ENCODE measurements around the gene MT1G.

DNA sequence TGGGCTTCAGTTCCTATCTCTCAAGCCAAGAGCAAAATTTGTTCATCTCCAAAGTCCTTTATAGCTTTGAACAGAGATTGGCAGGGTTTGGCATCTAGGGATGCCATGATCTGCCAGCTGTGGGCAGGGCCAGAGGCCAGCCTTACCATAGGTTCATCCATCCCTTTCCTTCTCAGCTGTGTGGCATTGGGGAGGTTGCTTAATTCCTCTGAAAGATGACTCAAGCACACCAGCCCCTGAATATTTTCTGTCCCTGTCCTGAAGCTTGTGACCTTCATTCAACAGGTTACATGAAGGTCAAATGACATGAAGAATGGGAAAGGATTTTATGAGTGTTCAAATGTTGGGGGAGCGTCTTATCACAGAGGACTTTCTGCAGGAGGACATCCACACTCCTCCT lies 3.4 kb downstream of the MT1G start:
- TF ChIP-seq, protein P1, sequence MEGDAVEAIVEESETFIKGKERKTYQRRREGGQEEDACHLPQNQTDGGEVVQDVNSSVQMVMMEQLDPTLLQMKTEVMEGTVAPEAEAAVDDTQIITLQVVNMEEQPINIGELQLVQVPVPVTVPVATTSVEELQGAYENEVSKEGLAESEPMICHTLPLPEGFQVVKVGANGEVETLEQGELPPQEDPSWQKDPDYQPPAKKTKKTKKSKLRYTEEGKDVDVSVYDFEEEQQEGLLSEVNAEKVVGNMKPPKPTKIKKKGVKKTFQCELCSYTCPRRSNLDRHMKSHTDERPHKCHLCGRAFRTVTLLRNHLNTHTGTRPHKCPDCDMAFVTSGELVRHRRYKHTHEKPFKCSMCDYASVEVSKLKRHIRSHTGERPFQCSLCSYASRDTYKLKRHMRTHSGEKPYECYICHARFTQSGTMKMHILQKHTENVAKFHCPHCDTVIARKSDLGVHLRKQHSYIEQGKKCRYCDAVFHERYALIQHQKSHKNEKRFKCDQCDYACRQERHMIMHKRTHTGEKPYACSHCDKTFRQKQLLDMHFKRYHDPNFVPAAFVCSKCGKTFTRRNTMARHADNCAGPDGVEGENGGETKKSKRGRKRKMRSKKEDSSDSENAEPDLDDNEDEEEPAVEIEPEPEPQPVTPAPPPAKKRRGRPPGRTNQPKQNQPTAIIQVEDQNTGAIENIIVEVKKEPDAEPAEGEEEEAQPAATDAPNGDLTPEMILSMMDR (IDR thresholded peaks at IDR 0.05) = no peak
- no peak for TF ChIP-seq POLR2A (IDR thresholded peaks at IDR 0.05)

Measured in thyroid gland (tissue), 4 donors.